GM18858 (cell line): Measurements from ENCODE around the gene NRN1.

Experiments
- ATAC-seq: cut with Tn5 transposase; IDR thresholded peaks from one replicate; pipeline ENCODE4 v1.9.1; 2021; ENCODE audit not compliant: unreplicated experiment

The NRN1 gene

DNA sequence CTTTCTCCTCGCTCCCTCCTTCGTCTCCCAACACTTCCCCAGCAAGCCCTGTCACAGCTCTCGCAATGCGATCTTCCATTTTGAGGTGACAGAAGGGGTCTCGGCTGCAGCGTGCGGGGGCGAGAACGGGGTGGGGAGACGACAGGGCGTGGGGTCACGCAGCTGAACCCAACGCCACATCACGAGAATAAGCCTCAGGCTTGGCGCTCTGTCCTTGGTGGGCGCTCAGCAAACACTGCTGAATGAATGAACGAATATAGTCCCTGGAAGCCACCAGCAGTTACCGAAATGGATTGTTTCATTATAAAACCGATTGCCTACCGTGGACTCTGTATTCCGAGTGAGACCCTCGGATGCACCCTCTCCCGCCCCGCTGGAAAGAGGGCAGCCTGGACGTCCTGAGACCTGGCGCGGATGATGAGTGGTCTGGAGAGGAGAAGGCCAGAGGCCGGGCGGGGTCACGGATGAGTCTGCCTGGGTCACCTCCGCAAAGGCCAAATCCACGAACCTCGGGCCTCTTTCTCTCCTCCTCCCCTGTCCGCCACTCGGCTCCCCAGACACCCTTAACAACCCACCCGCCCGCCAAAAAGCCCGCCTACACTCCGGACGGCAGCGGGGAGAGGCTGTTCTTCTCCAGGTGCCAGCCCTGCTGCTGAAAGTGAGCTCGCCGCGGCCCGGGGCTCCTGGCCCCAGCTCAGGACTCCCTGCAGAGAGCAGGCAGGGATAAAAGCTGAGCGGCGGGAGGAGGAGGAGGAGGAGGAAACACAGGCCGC lies 3.7 kb downstream of the NRN1 start:
- ATAC-seq: no peak

DNA sequence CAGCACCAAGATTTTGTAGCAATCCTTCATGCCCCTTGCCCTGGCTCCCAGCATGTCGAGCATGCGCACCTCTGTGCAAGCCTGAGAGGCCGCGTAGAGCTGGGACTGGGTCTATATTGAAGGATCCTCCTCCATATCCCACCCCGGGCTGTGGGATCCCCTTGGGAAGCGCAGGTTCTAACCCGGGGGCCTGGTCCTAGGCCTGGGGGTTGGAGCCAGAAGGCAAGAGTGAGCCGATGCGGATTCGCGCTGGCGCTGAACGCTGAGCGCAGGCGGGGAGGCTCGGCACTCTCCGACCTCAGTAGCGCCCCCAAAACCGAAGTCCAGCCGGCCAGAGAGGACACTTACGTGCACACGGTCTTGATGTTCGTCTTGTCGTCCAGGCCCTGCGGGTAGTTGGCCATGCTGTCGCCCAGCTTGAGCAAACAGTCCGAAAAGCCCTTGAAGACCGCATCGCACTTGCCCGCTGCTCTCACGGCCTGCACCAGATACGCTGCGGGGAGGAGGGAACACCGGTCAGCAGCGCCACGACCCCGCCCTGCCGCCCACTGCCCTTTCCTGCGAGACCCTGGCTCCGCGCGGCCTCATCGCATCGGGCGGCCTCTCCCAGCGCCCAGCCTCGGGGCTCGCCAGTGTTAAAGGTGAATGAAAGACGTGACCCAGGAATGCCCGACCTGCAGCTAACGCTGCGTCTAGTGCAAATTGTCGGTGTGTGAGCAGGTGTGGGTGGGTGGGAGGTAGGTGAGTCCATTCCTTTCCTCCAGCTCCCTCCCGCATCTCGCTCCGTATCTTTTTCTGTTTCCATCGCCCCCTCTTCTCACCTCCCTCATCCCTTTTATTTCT lies 4.5 kb downstream of the NRN1 start:
- ATAC-seq: no peak

DNA sequence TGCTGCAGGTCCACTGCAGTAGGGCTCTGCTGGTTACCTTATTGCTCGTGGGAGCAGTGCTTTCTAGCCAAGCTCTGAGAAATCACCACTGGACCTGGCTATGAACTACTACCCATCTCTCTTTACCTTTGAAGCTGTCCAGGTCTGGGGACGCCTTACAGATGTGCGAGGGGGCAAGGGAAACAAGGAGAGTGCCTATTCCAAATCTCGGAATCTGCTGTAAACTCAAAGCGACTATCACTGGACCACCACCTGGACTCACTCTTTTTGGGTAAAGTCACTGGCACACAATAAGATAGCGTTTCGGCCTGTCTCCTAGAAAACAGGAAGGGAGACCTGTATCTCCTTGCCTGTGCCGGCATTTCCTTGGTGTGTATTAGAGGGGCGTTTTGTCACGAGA lies 5.3 kb downstream of the NRN1 start:
- no peak for ATAC-seq

DNA sequence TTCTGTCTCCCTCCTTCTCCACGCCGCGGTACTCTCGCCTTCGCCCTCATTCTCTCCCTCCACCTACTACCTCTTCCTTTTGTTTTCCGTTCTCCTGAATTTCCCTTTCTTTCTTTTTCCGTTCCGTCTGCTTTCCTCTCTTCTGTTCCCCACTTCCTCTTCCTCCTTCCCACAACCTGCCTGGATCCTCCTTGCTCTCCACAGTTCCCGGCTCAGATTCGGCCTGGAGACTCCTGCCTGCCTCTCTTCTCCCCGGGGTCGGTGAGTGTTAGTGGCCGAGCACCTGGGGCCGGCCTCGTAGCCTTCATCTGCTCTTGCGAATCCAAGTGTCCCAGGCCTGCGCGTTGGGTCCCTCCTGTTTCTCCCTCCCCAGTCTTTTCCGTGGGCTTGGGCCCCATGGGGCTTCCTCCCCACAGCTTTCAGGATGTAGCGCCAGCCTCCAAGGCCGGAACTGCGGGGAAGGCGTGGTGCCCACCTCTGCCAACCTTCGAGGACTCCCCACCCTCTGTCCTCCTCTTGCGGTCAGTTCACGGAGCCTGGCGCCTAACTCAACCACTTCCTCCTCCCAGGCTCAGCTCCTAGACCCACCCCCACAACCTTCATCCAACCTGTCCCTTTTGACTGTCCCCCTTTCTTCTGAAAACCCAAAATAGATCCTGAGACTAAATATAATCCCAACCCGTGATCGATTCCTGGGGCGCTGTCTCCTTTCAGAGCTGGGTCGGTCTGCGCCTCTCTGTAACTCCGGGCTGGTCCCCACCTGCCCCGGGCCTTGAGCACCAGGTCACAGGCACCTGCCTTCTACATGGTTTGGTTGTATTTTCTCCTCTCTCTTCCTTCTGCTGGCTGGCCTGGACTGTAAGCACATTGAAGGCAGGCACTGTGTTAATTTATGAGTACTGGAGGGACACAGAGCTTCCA lies 6.8 kb downstream of the NRN1 start:
- no peak for ATAC-seq

DNA sequence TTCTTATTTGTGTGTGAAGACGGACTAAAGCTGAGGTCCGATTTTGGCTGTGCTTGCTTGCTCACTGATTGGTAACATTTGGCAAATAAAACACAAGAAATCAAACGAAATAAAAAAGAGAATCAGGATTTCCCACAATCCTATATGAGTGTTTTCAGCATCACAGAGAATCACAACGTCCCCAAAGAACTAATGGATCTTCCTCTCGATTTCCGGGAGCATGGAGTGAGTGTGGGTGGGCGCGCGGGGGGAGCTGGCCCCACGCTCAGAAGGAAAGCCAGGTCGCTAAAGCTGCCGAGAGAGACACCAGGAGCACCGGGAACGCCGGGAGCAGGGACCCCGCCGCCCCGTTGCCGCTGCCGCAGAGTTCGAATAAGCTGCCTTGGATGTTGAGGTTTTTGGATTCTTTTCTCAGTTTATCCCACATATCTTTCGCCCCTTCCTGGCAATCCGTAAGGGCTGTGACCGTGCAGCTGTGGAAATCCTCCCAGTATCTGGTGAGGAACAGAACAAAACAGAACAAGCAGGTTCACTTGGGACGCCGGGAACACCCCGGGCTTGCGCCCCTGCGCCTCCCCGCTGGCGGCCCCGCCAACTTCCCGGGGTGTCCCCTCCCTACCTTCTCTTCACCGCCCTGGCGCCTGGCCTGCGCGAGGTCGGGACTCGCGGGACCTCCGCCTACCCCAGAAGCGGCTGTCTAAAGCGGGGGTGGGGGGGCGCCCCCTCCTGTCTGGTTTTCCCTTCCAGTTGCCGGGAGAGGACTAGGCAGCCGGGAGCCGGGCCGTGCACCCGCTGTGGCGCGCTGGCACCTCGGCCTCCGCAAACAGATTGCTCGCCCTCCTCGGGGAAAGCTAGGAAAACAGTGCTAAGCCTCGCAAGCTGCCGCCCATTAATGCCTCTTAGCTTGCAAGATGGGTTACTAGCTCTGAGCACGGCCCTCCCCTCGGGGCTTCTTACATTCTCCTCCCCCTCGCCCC lies 7.7 kb downstream of the NRN1 start:
- ATAC-seq: no peak

DNA sequence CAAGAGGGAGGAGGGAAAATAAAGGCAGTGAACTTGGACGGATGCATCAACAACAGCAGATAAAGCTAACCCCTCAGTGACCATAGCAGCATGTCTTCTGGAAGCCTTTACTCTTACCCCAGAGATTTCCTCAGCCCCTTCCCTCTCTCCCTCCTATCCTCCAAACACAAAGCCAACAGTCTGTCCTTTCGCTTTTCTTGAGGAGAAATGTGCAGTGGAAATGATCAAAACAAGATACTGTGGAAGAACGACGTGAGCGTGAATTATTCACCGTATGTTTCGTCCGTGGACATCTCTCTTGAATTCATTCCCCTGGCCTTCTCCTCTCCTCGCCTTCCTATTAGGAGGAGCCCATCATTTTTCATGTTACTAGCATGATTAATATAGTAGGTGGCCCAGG lies 8.5 kb downstream of the NRN1 start:
- ATAC-seq: no peak

DNA sequence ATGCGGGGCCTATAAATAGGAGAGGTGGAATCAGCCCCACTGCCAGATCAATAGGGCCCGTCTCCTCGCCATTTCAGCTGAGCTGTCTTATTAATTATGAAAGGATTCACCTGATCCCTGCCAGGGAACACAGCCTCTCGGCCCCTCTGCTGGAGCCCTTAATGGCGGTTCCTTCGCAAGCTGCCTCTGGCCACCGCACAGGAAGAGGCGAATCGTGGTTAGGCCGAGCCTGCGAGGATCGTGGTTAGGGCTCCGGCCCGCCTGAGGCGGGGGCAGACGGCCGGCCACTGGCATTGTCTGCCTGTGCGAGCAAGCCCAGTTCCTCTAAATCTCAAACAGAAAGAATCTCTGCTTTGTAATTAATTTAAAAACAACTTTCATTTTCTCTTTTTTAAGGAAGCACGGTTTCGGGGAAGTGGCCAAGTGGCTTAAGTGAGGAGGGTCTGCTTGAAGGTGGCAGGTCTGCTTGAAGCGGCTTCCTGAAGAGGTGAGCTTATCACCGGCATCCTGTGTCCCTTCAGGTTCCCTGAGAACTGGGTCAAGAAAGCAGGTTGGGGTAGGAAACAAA lies 9.2 kb downstream of the NRN1 start:
- ATAC-seq: no peak

DNA sequence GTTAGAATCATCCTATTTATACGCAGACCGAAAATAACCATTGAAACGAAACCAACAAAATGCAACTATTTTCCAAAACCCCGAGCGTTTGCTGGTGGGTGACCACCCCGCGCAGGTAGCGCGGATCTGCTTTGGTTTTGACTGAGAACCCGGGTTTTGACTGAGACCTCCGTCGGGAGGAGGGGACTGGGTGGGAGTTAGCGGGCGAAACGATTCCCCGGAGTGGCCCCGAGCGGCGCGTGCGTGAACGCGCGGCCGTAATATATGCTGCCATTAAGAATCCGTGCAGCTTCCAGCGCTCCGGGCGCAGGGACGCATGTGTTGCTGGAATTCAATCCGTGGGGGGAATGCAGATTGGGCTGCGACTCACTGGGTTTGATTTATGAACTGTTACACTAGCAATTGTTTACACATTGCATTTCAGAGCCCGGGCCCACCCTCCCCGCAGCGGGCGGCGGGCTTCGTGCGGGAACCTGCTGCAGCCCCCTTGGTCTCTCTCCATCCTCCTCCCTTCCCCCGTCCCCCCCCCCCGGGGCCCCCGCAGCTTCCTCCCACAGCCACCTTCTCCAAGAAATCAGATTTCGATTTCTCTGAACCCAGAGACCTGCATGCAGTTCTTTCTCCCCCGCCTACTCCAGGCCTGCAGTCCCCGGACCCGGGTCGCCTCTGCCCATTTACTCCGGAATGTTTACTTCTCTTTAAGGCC lies 9.9 kb downstream of the NRN1 start:
- no peak for ATAC-seq

DNA sequence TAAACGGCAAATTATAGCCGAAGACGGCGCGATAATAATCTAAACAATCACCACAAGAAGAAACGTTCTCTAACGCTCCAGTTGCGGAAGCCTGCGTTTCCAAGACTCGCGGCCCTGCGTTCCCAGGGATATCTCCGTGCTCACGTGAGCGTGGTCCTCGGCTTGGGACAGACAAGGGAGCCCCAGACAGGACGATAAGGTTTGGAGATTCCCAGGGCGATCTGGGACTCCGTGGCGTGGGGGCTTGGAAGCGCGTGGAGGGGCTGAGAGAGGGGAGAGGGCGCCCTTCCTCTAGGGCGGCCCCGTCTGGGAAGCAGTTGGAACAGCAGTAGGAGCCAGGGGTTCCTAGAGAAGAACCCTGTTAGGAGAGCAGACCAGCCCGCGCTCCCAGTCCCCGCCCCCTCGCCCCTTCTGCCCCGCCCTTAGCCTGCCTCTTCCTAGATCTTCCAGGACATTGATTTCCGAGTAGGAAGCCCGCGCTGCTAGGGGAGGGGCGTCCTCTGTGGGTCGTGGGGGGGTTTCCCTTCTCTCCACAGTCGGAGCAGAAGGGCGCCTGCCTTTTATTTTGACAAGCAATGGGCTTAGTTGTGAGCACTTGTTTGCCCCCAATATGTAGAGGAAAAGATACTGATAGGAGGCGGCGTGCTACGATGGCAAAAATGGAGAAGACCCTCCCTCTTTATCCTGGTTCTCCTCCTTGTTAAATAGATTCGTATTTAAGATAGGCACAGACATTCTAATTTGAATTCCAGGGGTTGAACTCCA lies 10.6 kb downstream of the NRN1 start:
- ATAC-seq: no peak

DNA sequence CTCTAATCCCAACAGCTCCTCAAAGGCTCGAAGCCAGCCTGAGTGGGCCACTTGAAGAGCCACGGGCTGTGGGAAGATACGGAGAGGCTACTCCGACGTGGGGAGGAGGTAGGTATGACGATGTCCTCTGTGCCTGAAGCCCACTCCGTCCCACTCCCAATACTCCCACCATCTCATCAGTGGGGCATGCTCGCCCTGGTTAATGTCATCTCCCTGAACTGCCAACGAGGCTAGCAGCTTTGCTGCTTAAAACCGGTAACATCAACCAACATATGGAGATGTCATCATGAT lies 11.1 kb downstream of the NRN1 start:
- no peak for ATAC-seq

DNA sequence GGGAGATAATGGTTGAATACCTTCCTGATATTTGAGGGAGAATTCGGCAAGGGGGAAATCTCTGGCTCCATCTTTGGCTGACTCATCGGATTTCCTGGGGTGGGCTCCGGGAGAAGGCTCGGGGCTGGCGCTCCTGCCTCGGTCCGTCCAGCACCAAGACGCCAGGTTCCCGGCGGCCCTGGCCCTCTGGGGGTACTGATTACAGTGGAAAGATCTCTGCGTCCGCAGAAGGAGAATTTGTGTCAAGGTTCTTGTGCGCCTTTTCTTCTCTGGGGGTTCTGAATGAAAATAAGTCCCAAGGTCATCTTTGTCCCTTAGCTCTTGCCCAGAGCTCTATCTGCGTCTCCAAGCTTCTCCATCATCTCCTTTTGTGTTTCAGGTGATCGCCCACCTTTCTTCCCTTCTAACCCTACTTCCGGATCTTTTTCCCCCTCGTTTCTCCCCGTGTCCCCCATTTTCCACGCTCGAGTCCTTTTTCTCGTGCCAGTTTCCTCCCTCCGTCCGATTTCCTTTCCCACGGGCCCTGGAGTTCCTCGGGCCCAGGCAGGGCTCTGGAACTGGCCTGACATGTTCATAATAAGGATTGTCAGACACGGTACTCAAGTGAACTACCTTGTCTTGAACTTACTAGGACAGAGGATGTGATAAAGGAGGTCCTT lies 11.6 kb downstream of the NRN1 start:
- ATAC-seq: no peak

DNA sequence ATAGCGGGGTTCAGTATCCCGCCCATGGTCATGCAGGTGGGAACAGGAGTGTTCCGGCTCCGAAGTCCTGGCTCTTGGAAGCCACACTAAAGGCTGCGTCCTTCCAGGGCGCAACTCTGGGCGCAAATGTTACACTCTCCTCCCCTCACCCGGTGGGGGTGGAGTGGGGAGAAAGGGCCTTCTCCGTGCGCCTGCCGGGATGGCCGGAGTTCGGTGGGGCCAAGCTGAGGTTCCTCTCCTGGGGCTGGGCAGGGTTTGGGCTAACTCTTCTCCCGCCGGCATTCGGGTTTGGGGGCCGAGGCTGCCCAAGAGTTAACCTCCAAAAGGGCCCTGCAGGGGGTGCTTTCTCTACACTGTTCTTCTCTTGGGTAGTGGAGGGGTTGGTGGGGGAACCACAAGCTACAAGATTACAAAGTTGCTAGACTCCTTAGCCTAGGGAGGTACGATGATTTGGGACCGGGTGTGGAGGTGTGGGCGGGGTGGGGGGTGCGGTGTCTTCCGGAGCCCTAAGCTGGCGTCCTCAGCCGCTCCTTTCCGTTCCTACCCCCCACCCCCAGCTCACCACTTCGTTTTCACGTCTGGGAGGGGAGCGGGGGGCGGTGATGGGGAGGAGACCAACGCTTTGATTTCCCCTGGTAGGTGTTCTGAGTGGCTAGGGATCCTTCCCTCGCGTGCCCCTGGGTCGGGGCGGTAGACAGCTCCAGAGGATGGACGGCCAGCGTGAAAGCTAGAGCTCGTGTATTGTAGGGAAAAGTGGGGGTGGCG lies 12.3 kb downstream of the NRN1 start:
- ATAC-seq: no peak

DNA sequence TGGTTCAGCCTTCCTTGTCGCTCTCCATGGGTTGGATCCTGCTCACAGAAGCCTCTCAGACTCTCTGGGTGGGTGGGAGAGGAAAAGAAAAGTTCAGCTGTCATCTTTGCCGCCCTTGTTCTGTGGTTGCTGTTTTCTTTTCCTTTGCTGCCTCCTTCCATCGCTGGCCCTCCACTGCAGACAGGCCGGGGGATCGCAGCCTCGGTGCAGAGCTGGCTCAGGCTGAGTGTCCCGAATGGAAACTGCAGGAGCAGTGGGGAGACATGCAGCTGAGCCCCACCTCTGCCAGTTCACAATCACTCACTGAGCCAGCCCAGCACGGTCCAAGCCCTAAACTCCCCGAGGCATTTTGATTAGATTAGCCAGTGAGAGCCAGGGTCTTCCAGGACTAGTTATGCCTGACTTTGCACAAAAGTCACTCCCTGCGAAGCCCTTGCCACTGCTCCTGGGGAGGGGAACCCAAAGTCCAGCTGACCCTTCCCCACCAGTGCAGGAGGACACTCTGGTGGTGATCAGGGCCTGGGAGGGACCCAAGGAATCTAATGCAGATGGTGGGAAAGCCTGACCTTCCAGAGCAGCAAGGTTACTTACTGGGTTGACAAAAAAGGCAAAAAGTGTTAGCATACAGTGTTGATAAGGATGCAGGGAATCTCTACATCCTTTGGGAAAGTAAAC lies 14.0 kb downstream of the NRN1 start:
- no peak for ATAC-seq

DNA sequence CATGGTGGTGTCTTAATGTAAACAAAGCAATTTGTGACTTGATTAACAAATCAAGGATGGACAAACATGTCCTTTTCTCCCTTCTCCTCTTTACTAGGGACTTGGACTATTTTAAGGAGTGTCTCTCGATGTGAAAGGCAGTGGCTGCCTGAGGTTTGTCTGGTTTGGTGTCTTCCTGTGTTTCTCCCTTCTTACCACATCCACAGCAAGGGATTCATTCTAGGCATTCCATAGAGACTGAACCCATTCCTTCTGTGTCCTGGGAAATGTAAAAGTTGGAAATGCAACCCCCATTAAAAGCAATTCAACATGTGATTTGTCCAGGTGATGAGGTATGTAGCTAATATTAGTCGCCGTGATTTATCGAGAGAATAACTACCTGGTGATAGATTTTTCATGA lies 15.9 kb downstream of the NRN1 start:
- no peak for ATAC-seq

DNA sequence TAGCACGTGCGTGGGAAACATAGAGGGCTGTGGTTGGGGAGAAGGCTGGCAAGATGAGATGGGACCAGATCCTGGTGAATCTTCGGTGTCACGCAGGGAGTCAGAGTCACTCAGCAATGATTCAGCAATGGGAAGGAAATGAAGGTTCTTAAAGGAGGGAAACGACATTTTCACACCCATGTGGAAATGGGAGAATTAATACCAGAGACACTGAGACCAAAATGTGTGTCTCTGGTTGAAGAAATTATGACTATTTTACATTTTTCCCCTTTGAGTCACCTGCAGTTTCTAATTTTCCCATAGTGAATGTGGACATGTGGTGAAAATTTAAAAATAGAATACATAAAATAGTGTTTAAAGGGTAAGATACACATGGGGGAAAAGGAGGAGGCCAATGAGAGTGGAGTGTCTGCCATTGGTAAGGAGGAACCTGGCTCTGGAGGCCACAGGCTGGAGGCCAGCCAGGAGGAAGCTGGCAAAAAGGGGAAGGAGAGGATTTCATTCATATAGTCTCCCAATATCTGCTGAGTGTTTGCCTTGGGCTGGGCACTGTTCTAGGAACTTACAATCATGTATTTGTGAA lies 17.5 kb downstream of the NRN1 start:
- no peak for ATAC-seq

DNA sequence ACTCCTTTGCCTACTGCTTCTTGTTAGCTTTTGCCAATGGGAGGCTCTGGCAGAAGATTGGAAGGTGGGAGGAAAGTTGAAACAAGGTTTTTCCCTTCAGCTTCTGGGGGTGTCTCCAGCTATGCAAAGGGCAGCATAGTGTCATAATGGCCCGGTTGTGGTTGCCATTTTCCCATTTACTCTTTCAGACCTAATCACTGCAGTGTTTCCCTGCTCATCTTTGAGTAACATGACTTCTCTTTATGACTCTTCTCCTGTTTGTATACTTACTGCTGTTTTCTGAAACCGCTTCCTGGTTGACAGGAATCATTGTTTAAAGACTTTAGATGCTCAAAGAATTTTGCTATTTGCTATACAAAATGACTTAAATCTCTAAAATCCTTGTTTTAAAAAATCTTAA lies 19.9 kb downstream of the NRN1 start:
- no peak for ATAC-seq
